Measurements from ENCODE around the gene CHMP1B.
"Not testable (repeated sequence)": the region's sequence is repeated elsewhere in the genome, so short reads cannot be mapped to it uniquely, and the experiment has no call there.

The CHMP1B gene

DNA sequence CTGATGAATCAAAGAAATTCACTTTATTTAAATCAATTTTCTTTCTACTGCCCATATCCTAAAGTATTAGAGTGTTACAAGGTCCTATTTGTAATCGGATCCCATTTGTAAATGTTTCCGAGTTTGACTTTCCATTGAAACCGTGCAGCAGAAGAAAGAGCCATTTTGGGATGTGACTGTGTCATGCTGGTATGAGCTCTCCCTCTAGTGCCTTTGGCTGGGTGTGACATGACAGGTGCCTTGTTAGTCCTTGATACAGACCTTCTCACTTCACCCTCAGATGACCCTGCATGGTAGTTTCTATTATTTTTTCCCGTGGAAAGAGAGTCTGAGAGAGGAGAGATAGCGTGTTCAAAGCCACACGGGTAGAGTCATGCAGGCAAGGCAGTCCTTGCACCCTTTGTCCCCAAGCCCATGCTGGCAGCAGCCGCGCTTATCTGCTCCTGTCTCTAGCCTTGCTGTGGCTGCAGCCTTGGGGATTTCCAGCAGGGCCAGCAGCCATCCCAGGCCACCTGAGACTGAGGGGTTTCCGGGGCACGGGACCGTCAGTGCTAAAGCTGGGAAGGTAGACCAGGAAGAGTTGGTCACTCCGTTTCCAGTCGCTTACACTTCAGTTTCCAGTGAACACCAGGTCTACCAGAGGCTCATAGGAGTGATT is 21.4 kb downstream of the CHMP1B start:
- DNase-seq, result no peak

DNA sequence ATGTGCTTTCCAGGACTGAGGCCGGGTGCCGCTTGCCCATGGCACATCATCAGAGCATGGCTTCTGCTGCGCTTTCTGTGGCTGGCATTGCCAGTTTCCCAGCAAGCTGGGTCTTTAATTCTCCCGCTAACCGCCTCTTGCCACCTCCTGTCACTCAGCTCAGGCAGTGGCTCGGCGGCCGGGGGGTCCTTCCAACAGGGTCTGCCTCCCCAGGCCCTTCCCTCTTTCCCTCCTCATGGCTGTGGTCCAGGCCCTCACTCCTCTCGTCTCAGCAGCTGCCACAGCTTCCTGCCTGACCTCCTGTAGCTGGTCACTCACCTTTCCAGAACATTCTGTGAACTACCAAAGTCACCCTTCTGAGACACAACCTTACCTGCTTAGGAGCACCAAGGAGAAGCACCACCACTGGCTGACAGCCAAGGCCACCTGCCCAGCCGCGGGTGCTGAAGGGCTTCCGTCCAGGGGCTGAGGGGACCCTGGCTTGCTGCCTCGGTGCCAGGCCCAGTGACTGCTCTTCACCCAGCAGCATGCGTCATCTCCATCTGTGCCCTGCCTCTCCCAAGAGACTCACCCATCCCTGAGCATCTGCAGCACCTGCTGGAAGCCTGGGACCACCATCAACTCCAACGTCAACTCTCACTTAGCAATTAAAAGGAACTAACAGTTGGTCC is 22.6 kb downstream of the CHMP1B start:
- DNase-seq, result no peak

DNA sequence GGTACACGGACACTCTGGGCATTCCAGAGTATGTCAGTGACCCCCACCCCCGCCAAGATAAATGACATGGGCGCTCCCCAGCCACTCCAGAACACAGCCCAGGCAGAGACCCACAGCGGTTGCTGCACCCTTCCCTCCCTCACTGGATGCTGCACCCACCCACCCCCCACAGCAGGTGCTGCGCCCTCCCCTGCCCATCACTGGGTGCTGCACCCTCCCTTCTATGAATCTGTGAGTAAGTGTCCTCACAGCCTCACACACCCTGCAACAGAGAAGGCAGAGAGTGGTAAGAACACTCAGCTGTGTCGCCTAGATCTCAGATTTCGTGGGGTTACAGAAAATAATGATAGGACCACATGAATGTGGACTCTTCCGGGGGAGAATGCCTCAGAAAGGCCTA is 23.5 kb downstream of the CHMP1B start:
- no peak for DNase-seq

DNA sequence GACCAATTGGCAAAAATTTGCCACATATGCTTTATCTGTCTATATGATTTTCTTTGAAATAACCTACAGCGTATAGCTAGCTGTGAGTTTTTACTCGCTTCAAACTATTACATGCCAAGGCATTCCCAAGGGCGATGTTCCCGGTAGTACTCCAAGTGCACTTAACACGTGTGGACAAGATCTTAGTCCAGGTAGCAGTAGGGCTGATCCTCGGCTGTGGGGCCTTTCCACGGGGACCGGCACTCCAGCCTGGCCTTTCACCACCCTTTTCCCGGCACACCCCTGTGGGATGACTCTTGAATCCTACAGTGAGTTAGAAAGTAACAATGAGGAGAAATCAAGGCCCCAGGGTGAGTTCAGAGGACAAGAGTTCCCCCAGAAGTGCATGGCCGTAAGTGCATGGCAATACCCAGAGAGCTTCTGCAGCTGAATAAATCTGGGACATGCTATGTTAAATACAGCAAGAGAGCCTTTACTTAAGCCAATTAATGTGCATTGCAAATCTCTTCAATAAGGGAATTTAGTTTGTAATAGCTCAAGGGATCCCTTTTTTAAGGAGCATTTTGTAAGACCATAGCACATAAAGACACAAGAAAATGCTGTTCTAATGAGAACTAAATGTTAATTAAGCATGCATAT is 26.4 kb downstream of the CHMP1B start:
- no peak for DNase-seq

DNA sequence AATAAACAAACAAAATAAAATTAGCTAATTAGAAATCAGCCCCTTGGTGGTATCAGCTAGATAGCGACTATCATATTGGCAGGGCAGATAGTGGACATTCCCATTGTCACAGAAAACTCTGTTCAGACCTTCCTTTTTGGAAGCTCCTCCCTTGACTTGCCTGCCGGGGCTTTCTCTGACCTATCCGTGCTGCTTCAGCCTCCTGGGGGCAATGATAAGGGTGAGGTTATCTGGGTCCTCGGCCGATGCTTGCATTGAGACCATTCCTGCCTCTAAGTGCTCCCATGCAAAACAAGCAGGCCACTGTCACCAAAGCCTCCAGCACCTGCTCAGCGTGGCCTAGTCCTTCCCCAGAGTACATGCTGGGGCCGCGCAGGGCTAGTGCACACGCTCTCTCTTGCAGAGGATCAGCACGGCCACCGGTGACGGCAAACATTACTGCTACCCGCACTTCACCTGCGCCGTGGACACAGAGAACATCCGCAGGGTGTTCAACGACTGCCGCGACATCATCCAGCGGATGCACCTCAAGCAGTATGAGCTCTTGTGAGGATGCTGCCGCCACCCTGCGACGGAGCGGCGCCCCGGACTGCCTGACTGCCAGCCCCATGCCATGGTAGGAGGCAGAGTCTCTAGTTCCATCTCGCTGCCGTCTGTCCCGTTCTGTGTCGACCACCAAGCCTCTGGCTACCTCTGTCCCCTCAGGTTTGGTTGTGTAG is 29.5 kb downstream of the CHMP1B start:
- no peak for DNase-seq

DNA sequence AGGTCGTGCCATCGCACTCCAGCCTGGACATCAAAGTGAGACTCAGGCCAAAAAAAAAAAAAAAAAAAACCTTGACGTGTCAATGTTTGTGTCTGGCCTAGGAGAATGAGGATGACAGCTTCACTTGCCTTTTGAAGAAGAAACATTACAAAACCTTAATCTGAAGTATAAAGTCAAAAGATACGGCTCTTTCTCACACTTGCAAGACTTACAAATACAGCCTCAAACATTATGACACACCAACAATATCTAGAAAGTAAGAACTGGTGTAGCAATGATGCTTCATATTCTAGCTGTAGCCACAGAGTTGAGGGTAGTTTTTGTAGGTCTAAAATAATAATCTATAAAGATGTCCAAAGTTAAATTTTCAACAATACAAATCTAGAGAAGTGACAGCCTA is 31.4 kb downstream of the CHMP1B start:
- no peak for DNase-seq

DNA sequence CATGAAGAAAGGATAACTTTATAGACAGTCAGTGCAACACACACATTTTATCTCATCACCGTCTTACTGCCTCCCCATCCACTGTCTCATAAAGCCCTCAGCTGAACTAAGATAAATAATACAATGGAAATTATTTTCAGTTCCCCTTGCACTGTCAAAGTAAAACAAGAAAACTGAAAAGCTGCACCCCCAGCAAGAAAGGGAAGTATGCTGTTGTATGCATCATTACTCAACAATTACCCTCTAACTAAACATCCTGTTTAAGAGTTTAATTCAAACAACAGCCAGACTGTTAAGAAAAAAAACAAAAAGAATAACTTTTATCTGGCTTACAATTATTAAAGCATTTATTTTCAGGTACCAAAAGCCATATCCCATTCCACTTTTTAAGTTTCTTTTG is 31.9 kb downstream of the CHMP1B start:
- DNase-seq, result no peak

DNA sequence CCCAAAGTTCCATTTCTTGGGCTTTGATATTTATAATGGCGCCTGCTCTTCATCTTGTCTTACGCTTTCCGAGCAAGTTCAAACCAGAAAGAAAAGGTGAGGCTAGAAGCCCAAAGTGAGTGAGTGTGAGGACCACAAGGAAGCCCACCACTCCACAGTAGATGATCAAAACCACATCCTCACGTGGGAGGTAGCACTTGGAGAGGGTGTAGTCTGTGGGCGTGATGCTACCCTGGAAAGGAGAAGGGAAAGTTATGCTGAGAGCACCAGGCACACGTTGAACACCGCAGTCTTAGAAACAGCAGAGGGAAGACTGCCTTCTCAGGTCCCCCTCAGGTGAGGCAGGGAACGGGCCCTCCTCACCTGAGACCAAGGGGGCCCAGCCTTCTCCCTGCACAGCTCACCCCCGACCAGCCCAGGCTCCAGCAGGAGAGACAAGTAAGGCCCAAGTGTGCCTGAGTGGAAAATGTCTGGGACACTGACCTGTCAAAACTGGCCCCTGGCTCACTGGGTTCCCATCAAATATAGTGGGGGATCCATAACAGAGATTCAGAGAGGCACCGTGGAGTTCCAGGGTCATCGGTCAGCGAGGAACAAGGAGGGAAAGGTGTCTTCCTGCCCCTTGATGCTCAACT is 33.3 kb downstream of the CHMP1B start:
- DNase-seq, result no peak

DNA sequence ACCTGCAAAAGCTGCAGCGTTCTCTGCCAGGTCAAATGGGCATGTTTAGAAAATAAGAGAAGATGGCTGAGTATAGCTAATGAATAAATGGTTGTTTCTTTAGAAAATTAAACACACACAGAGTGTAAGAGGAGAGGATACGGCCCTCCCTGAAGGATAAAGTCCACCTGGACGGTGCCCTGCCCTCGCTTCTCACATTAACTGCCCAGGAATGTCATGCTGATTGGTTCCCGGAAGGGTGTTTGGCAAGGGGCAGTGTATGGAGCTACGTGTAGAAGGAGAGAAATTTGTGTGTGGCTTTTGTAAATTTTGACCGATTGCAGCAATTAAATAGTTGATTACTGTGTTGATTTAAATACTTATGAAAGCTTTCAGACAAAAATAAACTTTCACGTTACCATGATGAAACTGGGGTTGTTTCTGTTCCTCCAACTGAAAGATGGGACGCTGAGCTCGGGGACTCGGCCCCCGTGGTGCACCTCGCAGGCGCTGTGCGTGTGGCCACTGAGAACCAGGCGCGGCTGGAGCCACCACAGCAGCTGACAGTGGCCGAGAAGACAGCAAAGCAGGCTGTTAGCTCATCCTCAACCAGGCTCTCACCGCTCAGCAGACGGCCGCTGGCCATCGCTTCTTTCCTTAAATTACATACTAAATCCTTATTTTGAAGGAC is 34.2 kb downstream of the CHMP1B start:
- DNase-seq, result no peak

DNA sequence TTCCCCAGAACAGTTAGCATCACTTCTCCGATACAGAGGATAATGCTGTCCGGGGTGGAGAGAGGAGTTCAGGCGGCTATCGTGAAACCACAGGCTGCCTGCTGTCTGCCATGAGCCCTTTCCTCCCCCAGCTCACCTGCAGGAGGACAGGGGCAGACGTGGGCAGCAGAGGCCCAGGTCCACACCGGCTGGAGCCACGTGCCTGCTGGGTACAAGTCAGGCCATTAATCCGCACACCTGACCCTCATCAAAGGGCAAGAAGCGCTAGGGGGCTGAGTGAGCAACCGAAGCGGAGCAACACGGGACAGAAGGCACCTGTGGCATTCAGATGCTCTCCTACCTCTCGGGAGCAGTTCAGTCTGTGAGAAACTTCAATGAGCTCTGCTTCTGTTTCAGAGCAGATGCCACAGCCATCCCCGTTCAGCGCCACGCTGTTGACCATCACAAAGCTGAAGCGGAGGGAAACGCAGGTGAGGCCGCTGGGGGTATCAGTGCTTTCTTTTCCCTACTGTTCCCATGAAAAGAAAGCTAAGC is 35.4 kb downstream of the CHMP1B start:
- DNase-seq, result no peak

DNA sequence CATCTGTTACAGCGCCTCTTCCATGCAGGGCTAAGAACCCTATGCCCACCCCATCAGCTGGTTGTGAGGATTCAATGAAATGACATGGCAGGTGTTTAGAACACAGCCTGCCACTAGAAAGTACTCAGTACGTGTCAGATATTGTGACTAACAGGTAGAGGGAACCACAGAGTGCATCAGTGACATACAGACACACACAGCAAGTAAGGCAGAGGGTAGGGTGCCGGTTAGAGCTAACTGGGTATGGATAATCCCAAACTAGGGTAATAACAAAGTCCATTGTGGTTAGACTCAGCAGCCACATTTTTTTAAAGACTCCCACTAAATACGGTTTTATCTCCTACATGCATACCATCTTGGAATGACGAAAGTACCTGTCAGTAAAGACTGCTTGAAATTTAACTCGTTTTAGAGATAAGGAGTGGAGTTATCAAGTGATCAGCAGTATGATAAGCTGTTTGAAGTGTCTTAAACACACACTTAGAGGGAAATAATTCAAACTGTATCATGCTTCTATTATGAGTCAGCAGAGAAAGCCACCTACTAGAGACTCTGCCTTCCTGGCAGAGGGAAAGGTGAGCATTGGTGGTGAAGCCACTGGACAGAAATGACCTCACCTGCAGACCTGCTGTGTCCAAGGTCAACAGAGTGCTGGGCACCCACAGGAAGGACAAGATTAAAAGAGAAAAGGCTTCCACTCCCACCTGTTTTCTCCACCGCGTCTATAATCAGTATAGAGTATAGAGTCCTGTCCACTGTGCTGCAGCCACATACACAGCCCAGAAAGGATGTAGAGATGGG is 36.3 kb downstream of the CHMP1B start:
- DNase-seq, result no peak

DNA sequence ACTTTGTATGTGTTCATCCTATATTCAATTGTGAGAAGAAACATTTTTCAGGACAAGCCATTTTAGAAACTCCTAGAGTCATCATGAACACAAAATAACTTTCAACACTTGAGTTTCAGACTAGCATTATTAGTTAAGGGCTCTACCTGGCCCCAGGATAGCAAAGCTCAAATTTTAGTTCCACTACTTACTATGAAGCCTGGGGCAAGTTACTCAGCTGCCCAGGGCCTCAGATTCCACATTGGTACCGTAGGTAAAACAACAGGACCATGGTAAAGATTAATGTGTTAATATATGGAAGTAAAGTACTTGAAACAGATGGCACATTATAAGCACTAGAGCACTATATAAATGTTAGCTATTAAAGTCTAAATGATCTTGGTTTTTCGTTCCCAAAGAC is 37.5 kb downstream of the CHMP1B start:
- DNase-seq, result no peak

DNA sequence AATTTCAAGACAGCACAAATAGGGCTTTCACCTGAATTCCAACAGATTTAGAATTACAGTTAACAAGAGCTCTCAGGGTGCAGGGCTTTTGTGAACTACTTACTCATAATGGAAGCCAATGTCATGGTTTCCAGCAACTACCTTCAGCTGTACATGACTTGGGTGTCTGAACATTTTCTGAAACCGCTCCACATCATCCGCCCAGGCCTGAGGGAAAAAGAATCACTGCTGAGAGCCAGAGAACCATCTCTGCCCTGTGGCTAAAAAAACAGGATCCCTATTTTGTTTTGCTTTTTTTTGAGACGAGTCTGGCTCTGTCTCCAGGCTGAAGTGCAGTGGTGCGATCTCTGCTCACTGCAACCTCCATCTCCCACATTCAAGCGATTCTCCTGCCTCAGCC is 38.1 kb downstream of the CHMP1B start:
- DNase-seq, result no peak

DNA sequence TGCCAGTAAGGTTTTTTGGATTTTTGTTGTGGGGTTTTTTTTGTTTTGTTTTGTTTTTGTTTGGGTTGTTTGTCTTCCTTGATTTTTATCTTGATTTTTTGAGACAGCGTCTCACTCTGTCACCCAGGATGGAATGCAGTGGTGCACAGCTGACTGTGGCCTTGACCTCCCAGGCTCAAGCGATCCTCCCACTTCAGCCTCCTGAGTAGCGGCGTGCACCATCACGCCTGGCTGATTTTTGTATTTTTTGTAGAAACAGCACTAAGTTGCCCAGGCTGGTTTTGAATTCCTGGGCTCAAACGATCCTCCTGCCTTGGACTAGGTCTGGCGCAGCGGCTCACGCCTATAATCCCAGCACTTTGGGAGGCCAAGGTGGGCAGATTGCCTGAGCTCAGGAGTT is 40.5 kb downstream of the CHMP1B start:
- DNase-seq, result no peak

DNA sequence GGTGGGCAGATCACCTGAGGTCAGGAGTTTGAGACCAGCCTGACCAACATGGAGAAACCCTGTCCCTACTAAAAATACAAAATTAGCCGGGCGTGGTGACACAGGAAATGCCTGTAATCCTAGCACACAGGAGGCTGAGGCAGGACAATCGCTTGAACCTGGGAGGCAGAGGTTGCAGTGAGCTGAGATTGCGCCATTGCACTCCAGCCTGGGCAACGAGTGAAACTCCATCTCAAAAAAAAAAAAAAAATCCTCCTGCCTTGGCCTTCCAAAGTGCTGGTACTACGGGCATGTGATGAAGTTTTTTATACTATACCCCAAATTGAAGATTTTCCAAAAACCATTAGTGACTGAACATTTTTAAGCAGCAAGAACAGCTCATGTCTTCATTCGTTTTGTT is 41.2 kb downstream of the CHMP1B start:
- DNase-seq, result not testable (repeated sequence)

DNA sequence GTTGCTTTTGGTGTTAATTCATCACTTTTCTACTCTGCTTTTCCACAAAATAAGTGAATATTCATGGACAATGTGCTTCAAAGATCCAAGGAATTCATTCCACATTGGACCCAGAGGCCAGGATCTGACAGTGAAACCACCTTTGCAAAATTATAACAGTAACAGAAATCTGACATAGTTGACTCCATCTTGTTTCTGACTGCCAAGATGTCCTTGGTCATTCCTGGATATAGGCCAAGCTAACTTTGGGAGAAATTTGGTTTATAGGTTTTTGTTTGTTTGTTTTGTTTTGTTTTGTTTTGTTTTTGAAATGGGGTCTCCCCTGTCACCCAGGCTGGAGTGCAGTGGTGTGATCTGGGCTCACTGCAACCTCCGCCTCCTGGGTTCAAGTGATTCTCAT is 46.6 kb downstream of the CHMP1B start:
- no peak for DNase-seq

DNA sequence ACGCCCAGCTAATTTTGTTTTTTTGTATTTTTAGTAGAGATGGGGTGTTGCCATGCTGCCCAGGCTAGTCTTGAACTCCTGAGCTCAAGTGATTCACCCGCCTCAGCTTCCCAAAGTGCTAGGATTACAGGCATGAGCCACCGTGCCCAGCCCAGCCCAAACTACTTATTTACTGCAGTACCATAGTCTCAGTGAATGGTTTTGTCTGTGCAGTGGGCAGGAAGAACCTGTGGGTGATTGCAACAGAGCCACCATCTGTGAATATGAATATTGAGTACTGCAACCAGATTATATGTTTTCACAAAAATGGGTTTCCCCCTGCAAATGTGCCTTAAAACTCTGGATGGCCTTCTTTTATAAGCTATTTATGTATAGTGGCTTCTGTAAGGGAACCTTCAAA is 47.9 kb downstream of the CHMP1B start:
- DNase-seq, result no peak

DNA sequence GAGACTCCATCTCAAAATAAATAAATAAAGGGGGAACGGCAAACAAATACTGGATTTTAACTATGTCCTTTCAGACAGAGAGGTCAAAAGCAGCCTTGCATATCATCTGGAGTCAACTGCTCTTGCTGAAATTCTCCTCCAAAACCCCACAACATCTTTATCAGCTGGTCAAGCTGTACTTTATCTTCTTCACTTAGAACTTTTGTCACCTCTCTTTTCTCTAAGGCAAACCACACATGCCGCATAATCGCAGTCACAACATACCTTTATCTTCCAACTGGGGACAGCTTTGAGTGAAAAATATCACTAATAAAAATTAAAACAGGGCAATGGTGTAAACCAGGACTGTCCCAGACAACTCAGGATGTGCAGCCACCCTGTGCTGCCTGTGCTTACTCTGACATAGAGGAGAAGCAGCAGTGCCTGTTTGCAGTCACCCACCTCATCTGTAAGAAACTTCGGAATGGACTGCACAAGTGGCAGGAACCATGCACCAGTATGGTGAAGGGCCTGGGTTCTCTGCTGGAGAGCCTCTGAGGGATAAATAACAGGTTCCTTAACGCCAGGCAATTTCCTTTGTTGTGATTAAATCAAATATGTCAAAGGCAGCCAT is 50.7 kb downstream of the CHMP1B start:
- DNase-seq, result no peak

DNA sequence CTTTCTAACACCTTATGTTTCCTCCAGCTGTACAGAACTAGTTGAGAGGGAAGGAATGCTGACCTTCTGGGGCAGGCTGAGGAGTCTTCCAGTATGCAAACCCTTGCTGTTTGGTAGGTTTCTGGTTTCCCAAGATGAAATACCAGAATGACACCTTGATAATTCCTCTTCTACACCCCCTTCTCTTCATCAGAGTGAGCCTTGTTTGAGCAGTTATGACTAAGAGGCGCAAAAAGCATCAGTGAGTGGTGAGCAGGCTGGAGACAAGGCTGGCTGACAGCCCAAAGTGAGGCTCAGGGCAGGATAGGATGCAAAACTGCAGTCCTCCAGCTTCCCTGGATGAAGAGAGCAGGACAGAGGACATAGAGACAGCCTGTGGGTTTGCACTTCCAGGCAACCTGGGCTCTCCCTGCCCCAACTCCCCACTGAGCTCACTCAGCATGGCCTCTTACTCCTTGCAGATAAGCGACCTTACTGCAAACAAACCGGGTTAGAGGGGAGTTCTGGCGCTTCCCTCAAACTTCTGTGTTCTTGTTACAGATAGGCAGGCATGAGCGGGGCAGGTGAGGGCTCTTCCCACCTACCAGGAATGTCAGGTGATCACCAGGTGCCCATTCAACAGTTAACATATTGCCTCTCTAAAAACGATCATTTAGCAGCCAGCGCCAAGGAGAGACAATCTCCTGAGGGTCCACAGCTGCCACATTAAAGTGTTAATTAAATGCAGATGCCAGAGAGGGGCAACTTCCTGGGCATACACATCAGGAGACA is 51.5 kb downstream of the CHMP1B start:
- no peak for DNase-seq
